Measurements from ENCODE around the gene EEPD1.

- TF ChIP-seq, protein P1, sequence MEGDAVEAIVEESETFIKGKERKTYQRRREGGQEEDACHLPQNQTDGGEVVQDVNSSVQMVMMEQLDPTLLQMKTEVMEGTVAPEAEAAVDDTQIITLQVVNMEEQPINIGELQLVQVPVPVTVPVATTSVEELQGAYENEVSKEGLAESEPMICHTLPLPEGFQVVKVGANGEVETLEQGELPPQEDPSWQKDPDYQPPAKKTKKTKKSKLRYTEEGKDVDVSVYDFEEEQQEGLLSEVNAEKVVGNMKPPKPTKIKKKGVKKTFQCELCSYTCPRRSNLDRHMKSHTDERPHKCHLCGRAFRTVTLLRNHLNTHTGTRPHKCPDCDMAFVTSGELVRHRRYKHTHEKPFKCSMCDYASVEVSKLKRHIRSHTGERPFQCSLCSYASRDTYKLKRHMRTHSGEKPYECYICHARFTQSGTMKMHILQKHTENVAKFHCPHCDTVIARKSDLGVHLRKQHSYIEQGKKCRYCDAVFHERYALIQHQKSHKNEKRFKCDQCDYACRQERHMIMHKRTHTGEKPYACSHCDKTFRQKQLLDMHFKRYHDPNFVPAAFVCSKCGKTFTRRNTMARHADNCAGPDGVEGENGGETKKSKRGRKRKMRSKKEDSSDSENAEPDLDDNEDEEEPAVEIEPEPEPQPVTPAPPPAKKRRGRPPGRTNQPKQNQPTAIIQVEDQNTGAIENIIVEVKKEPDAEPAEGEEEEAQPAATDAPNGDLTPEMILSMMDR (IDR thresholded peaks at IDR 0.05), result no peak
- no peak for TF ChIP-seq POLR2A (IDR thresholded peaks at IDR 0.05)
Measured at GRCh38 chr7:36109013-36109627, 43.9 kb upstream of the EEPD1 start.
